ENCODE data around the gene CCR8.

The CCR8 gene

GRCh38 chr3:39294446-39295183 lies 34.9 kb upstream of the CCR8 start:
- ChIA-PET POLR2A (no interaction called here), CTCF (interaction anchor here (1.4 to 5.6 kb wide), 3 partner anchors 84 to 169 kb away, joined by 5 to 64 read pairs (median 15); no protein-coding TSS in a partner anchor)
- no peak overlapping the region for H3K27ac ChIP-seq (ENCODE audit: extremely low read depth, low read depth, low read length)

GRCh38 chr3:39295184-39295775 lies 34.2 kb upstream of the CCR8 start:
- POLR2A ChIA-PET, result no interaction called here
- Histone ChIP-seq H3K27ac (ENCODE audit: extremely low read depth, low read depth, low read length) (no peak overlapping the region), H3K4me1 (ENCODE audit: control insufficient read depth, insufficient read depth, low read length) (no peaks in the 10 kb centered on the region), H3K4me3 (ENCODE audit: low read depth, low read length) (no peak overlapping the region), H3K9me3 (ENCODE audit: control insufficient read depth, insufficient read depth, low read depth, low read length) (no peaks in the 10 kb centered on the region), H3K36me3 (ENCODE audit: control insufficient read depth in 2 of 2, insufficient read depth in 1 of 2, low read length in 2 of 2) (no peaks in the 10 kb centered on the region)
- CTCF ChIA-PET, result interaction anchor here (1.4 to 3.7 kb wide), 2 partner anchors 83 to 105 kb away, joined by 5 to 15 read pairs; no protein-coding TSS in a partner anchor
- no peak for TF ChIP-seq BCL6B (tag by site-specific recombination; IDR thresholded peaks at IDR 0.05)
- TF ChIP-seq ZBTB49 (tag by site-specific recombination; IDR thresholded peaks at IDR 0.05; ENCODE audit: low read depth), result no peak
- TF ChIP-seq ZNF670 (tag by site-specific recombination; IDR thresholded peaks at IDR 0.05; ENCODE audit: low read depth), result no peak
- TF ChIP-seq ZNF518A (tag by site-specific recombination; conservative IDR thresholded peaks at IDR 0.05; ENCODE audit: low read depth), result no peak
- TF ChIP-seq ZNF311 (tag by site-specific recombination; IDR thresholded peaks at IDR 0.05; ENCODE audit: borderline replicate concordance), result no peak

More at GRCh38 chr3:39294446-39295183, 34.9 kb upstream of the CCR8 start:
- no peaks in the 10 kb centered on the region for H3K4me1 ChIP-seq (ENCODE audit: control insufficient read depth, insufficient read depth, low read length)
- H3K4me3 ChIP-seq (ENCODE audit: low read depth, low read length), result no peak overlapping the region
- TF ChIP-seq TRIM28 (IDR thresholded peaks at IDR 0.05; ENCODE audit: borderline replicate concordance, low read length), result no peak
- TF ChIP-seq ZNF692 (tag by site-specific recombination; IDR thresholded peaks at IDR 0.05), result no peak
- no peak for TF ChIP-seq ZNF518A (tag by site-specific recombination; conservative IDR thresholded peaks at IDR 0.05; ENCODE audit: low read depth)
- TF ChIP-seq ZNF366 (tag by site-specific recombination; conservative IDR thresholded peaks at IDR 0.05), result no peak
- no peak for TF ChIP-seq ZNF670 (tag by site-specific recombination; IDR thresholded peaks at IDR 0.05; ENCODE audit: low read depth)
- no peak for TF ChIP-seq HOXC10 (CRISPR knock-in tag; IDR thresholded peaks at IDR 0.05)
- no peaks in the 10 kb centered on the region for H3K36me3 ChIP-seq (ENCODE audit: control insufficient read depth in 2 of 2, insufficient read depth in 1 of 2, low read length in 2 of 2)
- no peaks in the 10 kb centered on the region for H3K9me3 ChIP-seq (ENCODE audit: control insufficient read depth, insufficient read depth, low read depth, low read length)

Data from HEK293 (cell line).